GM10266 (cell line): ENCODE data around the gene LRRFIP2.

ENCODE experiments used
- DNase-seq: peaks from one replicate; pipeline ENCODE4 v3.0.0; 2012; ENCODE audit errors: extremely low spot score
- CTCF ChIP-seq: IDR thresholded peaks from 2 replicates; pipeline ENCODE4 v1.5.1; 2012; ENCODE audit warnings: mild to moderate bottlenecking, low read depth; ENCODE audit not compliant: control insufficient read depth, insufficient read depth; ENCODE audit errors: missing control alignments

The LRRFIP2 gene

GRCh38 chr3:37039161-37039846 is 135.1 kb downstream of the LRRFIP2 start:
- TF ChIP-seq CTCF, result no peak
- no peak for DNase-seq

- DNase-seq, result no peak
- no peak for TF ChIP-seq CTCF
These were observed 137.0 kb downstream of the LRRFIP2 start for GRCh38 chr3:37037352-37037751.

- no peak for DNase-seq
- TF ChIP-seq CTCF, result no peak
These were observed 141.4 kb downstream of the LRRFIP2 start for GRCh38 chr3:37032961-37033360.

- DNase-seq, result no peak
- no peak for TF ChIP-seq CTCF
These were observed 143.2 kb downstream of the LRRFIP2 start for GRCh38 chr3:37031096-37031682.

GRCh38 chr3:37030588-37030987 is 143.8 kb downstream of the LRRFIP2 start:
- DNase-seq, result no peak

GRCh38 chr3:37029516-37030163 is 144.7 kb downstream of the LRRFIP2 start:
- TF ChIP-seq CTCF, result no peak
- no peak for DNase-seq

More at GRCh38 chr3:37030588-37030987, 143.8 kb downstream of the LRRFIP2 start:
- no peak for TF ChIP-seq CTCF

- DNase-seq, result no peak
- TF ChIP-seq CTCF, result no peak
These were observed 145.3 kb downstream of the LRRFIP2 start for GRCh38 chr3:37029111-37029510.
